GM21423 (cell line): ENCODE data around the gene ITPA.
"Not testable (repeated sequence)": the region's sequence is repeated elsewhere in the genome, so short reads cannot be mapped to it uniquely, and the experiment has no call there.

Experiments
- ATAC-seq: cut with Tn5 transposase; IDR thresholded peaks from one replicate; pipeline ENCODE4 v1.9.1; 2021; ENCODE audit warnings: mild to moderate bottlenecking, moderate library complexity; ENCODE audit not compliant: unreplicated experiment

ITPA gene

GRCh38 chr20:3199206-3199605 lies 10.1 kb upstream of the ITPA start:
- ATAC-seq = no peak

- no peak for ATAC-seq
These were observed 9.1 kb upstream of the ITPA start for GRCh38 chr20:3199976-3200755.

- no peak for ATAC-seq
These were observed 6.4 kb upstream of the ITPA start for GRCh38 chr20:3202965-3203314.

GRCh38 chr20:3203315-3204123 lies 5.8 kb upstream of the ITPA start:
- ATAC-seq = peak; percentile 9

- ATAC-seq = peak; percentile 80
These were observed 5.0 kb upstream of the ITPA start, which contains the start of gene DDRGK1 for GRCh38 chr20:3204124-3204794. TSS of gene DDRGK1 (minus strand) at chr20:3204682. CDS start at chr20:3204627, 55 bp downstream.

GRCh38 chr20:3208786-3209256 lies 477 bp upstream of the ITPA start:
- ATAC-seq = peak; percentile 4

- no peak for ATAC-seq
These were observed 634 bp downstream of the ITPA start for GRCh38 chr20:3209946-3210317.

- ATAC-seq = no peak
These were observed 1.0 kb downstream of the ITPA start for GRCh38 chr20:3210346-3210745.

GRCh38 chr20:3213226-3213625 lies 3.9 kb downstream of the ITPA start:
- no peak for ATAC-seq

- ATAC-seq = not testable (repeated sequence)
These were observed 6.1 kb downstream of the ITPA start for GRCh38 chr20:3215359-3215917.

GRCh38 chr20:3218307-3218988 lies 9.2 kb downstream of the ITPA start:
- ATAC-seq = peak; percentile 41

GRCh38 chr20:3221398-3222226 lies 12.3 kb downstream of the ITPA start:
- no peak for ATAC-seq

GRCh38 chr20:3222635-3223600 lies 13.6 kb downstream of the ITPA start:
- ATAC-seq = peak; percentile 76

- ATAC-seq = no peak
These were observed 14.3 kb downstream of the ITPA start for GRCh38 chr20:3223651-3223993.

- ATAC-seq = no peak
These were observed 14.8 kb downstream of the ITPA start for GRCh38 chr20:3223994-3224680.

GRCh38 chr20:3224681-3225421 lies 15.6 kb downstream of the ITPA start:
- no peak for ATAC-seq

- ATAC-seq = no peak
These were observed 16.8 kb downstream of the ITPA start for GRCh38 chr20:3226093-3226492.
